K562 (cell line): ENCODE data around the gene ASB18. TPM values are rescaled to one million over a fixed set of nuclear protein-coding genes. Genes with fewer than 3 reads are reported as not detected.

Source experiments
- ATAC-seq: fragments of 200-7000 bp; cut with Tn5 transposase; 3 replicates; pipeline ENCODE4 v1.9.1; 2020; ENCODE audit warnings: moderate library complexity
- BruUV-seq: library from RNA; stranded (reverse); fragments of 400-500 nt; replicated peaks from 2 replicates; lab custom pipeline; 2021; lab: Mats Ljungman, UMichigan
- CTCF ChIA-PET: fragments of 300-600 bp; formaldehyde crosslinking; extraction: SDS; loops from one replicate; lab custom pipeline; 2021; ENCODE audit warnings: low intra/inter-chr PET ratio; lab: Yijun Ruan, JAX
- POLR2A ChIA-PET: fragments of 300-600, 350-650 bp; sonication (Branson Sonifier 250); formaldehyde crosslinking; extraction: SDS; loops from one replicate; lab custom pipeline; 2021; ENCODE audit warnings: antibody characterized with exemption, inconsistent platforms; lab: Yijun Ruan, JAX
- DNase-seq, 4 experiments: peaks; one replicate each; pipeline versions ENCODE4 v3.0.0 to v3.0.0-alpha.2; 2011 to 2018; ENCODE audit warnings: low spot score in 3 of 4, mixed read lengths in 3 of 4; ENCODE audit errors: extremely low read depth in 1 of 4
- FAIRE-seq: peaks from 2 replicates; lab custom pipeline; 2011; peaks lifted over from hg19 to GRCh38; lab: Jason Lieb, UNC
- H2AFZ ChIP-seq: 2 replicates; pipeline ENCODE4 v1.6.0; 2011; ENCODE audit warnings: low read depth, low read length, control low read depth, inconsistent platforms
- H3K27ac ChIP-seq: fragments of 200-600 bp; 3 replicates; pipeline ENCODE4 v1.8.0; 2011; ENCODE audit warnings: low read depth, mild to moderate bottlenecking, control low read depth, inconsistent platforms, low read length, moderate library complexity, mixed read lengths; ENCODE audit errors: extremely low read depth
- H3K27me3 ChIP-seq, 2 experiments: fragments of 300-600 bp in 1 of 2; 2 replicates in 1 of 2; 3 replicates in 1 of 2; pipeline versions ENCODE4 v1.6.0 to v1.8.0; 2011; ENCODE audit warnings: inconsistent platforms in 2 of 2, low read length in 2 of 2, mild to moderate bottlenecking in 1 of 2, mixed read lengths in 1 of 2, moderate library complexity in 1 of 2; ENCODE audit not compliant: control insufficient read depth in 2 of 2, insufficient read depth in 2 of 2
- H3K36me3 ChIP-seq: fragments of 300-600 bp; 3 replicates; pipeline ENCODE4 v1.8.0; 2011; ENCODE audit warnings: mild to moderate bottlenecking, low read length, inconsistent platforms; ENCODE audit not compliant: control insufficient read depth, insufficient read depth
- H3K4me1 ChIP-seq, 2 experiments: fragments of 200-600 bp in 1 of 2; replicated peaks in 1 of 2; 2 replicates in 1 of 2; 3 replicates in 1 of 2; pipeline versions ENCODE4 v1.5.1 to v1.8.0; 2011; ENCODE audit warnings: inconsistent platforms in 2 of 2, low read length in 2 of 2, mild to moderate bottlenecking in 1 of 2, mixed read lengths in 1 of 2, moderate library complexity in 1 of 2; ENCODE audit not compliant: control insufficient read depth in 2 of 2, insufficient read depth in 2 of 2
- H3K4me2 ChIP-seq: 2 replicates; pipeline ENCODE4 v1.6.1; 2011; ENCODE audit warnings: low read length, control low read depth, inconsistent platforms, mixed read lengths; ENCODE audit not compliant: insufficient read depth
- H3K4me3 ChIP-seq: fragments of 200-600 bp; sonication (generic), shearing (Covaris generic); 2 replicates; pipeline ENCODE4 v1.5.1; 2016; ENCODE audit warnings: control low read depth, inconsistent platforms
- H3K79me2 ChIP-seq: fragments of 200-600 bp; 3 replicates; pipeline ENCODE4 v1.8.0; 2011; ENCODE audit warnings: low read length, inconsistent platforms; ENCODE audit not compliant: control insufficient read depth, insufficient read depth
- H3K9ac ChIP-seq, 2 experiments: 2 replicates each; pipeline versions ENCODE4 v1.6.0 to v1.6.1; 2011; ENCODE audit warnings: low read depth in 2 of 2, low read length in 2 of 2, control low read depth in 1 of 2, inconsistent platforms in 1 of 2, mild to moderate bottlenecking in 1 of 2, mixed read lengths in 1 of 2; ENCODE audit not compliant: insufficient read depth in 1 of 2
- H3K9me1 ChIP-seq: one replicate; pipeline ENCODE4 v1.6.0; 2011; ENCODE audit warnings: inconsistent platforms, mild to moderate bottlenecking, low read length, moderate library complexity; ENCODE audit not compliant: control insufficient read depth, insufficient read depth
- H3K9me3 ChIP-seq: replicated peaks from 2 replicates; pipeline ENCODE4 v1.5.1; 2011; ENCODE audit warnings: low read depth, low read length, inconsistent platforms; ENCODE audit not compliant: control insufficient read depth, insufficient read depth
- H4K20me1 ChIP-seq: replicated peaks from 2 replicates; pipeline ENCODE4 v1.6.1; 2011; ENCODE audit warnings: low read length, inconsistent platforms, mixed read lengths; ENCODE audit not compliant: control insufficient read depth, insufficient read depth
- MBD2 ChIP-seq: sonication (generic); IDR thresholded peaks from 2 replicates; pipeline ENCODE4 v1.6.1; 2016; ENCODE audit warnings: low read depth, borderline replicate concordance
- NFXL1 ChIP-seq: fragments of 450-650 bp; formaldehyde crosslinking; IDR thresholded peaks from 2 replicates; pipeline ENCODE4 v1.4.0; 2021; ENCODE audit warnings: mild to moderate bottlenecking
- RB1 ChIP-seq: fragments of 450-650 bp; IDR thresholded peaks from 2 replicates; pipeline ENCODE4 v1.6.1; 2017; ENCODE audit warnings: low read depth, mild to moderate bottlenecking
- SIN3A ChIP-seq, 2 experiments: fragments of 150-350 bp in 1 of 2; IDR thresholded peaks; 2 replicates each; pipeline ENCODE4 v1.6.1; 2011 to 2016; ENCODE audit warnings: borderline replicate concordance in 2 of 2, low read depth in 2 of 2, low read length in 2 of 2, mild to moderate bottlenecking in 2 of 2, moderate library complexity in 2 of 2; ENCODE audit not compliant: control insufficient read depth in 1 of 2
- ZNF507 ChIP-seq: conservative IDR thresholded peaks from 2 replicates; pipeline ENCODE4 v1.6.1; 2017; ENCODE audit warnings: missing genetic modification characterization, missing compliant biosample characterization
- WGBS: fragments of 100-300 bp; shearing (Covaris generic); methylation state at CpG from one replicate; pipeline ENCODE4 v1.1.6; 2016; ENCODE audit warnings: low coverage, mixed read lengths; ENCODE audit not compliant: insufficient coverage; ENCODE audit errors: missing lambda C conversion rate; 5-methylcytosine and 5-hydroxymethylcytosine counted together
- in situ Hi-C: fragments of 300-500 bp; cut with MboI; formaldehyde crosslinking; loops from 4 replicates; pipeline ENCODE4 v1.15.0; 2018; ENCODE audit warnings: inconsistent platforms, mixed read lengths
- intact Hi-C: fragments of 100-400 bp; cut with micrococcal nuclease; formaldehyde crosslinking; loops from 2 replicates; pipeline ENCODE4 v1.14.2; 2022
- polyA plus RNA-seq, 8 experiments: library from polyadenylated mRNA; depleted of rRNA in 4 of 8; stranded (reverse) in 5 of 8; unstranded in 3 of 8; fragments of >200 nt; fragmentation: Nextera tagmentation in 2 of 8; fragmentation: Illumina TruSeq in 1 of 8; extraction: Ambion mirVana in 2 of 8; extraction: Trizol in 1 of 8; gene quantifications; 2 replicates each; pipeline versions ENCODE4 v1.2.1 to v1.2.3, GENCODE V29; 2011 to 2014; ENCODE audit warnings: inconsistent platforms in 1 of 8, missing spikeins in 1 of 8
- total RNA-seq, 7 experiments: library from RNA; depleted of rRNA in 6 of 7; stranded (reverse); fragments of >200 nt in 6 of 7; fragmentation: Illumina TruSeq in 2 of 7; extraction: Trizol in 2 of 7; gene quantifications; 2 replicates each; pipeline versions ENCODE4 v1.2.1 to v1.2.3, GENCODE V29; 2011 to 2021; ENCODE audit warnings: low replicate concordance in 1 of 7
- TF ChIP-seq, protein P1 (sequence below): sonication (generic); formaldehyde crosslinking; IDR thresholded peaks from 2 replicates; pipeline ENCODE4 v1.8.1; 2023; ENCODE audit warnings: mild to moderate bottlenecking, missing genetic modification reagents

Gene ASB18
- total and polyA plus RNA-seq, 9 of the 15 experiments (the other 6 are each of a cell fraction or from before 2014, with no cell fraction given), result not detected

DNA sequence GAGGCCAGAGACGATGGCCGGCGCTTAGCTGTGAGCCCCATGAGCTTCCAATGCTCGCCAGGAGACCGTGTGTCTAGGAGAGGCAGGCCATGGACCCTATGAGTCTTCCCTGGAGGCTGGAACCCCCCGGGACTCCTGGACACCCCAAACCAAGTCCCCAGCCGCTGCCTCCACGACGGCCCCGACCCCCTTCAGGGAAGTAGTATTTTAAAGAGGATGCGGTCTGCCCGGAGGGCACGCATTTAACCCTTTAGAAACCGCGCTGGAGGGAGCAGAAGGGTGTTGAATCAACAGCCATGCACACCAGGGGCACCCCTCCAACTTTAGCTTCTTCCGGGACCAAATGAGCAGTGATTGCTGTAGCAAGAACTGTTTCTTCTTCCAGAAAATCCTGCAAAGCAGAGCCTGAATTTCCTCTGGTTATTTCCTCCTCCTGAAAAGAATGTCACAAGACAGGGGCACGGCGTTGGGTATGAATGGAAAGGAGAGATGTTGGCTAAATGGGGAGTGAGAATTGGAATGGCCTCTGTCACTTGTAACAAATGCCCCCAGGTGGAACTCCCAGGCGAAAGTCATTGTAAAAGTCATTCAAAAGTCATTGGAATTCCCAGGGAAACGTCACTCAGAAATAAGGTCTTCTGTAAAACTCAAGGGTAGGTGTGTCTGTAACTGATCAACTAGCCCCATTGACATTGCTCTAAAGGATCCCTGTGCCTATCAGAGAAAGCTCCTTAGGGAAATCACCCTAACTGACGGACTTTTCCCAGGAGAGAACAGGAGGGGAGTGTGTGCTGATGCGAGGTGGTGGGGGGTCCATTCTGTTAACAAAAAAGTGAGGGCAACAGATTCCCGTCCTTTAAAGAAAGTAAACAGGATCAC lies 90.2 kb downstream of the ASB18 start:
- in situ Hi-C loops, result no loop called here
- H3K4me2 ChIP-seq, result no peak overlapping the region
- TF ChIP-seq MBD2 (no peak), NFXL1 (no peak), SIN3A (IDR thresholded peaks at IDR 0.05; ENCODE audit: borderline replicate concordance in 2 of 2, control insufficient read depth in 1 of 2, low read depth in 2 of 2, low read length in 2 of 2) (no peak), ZNF507 (no peak), RB1 (no peak)
- TF ChIP-seq, protein P1, sequence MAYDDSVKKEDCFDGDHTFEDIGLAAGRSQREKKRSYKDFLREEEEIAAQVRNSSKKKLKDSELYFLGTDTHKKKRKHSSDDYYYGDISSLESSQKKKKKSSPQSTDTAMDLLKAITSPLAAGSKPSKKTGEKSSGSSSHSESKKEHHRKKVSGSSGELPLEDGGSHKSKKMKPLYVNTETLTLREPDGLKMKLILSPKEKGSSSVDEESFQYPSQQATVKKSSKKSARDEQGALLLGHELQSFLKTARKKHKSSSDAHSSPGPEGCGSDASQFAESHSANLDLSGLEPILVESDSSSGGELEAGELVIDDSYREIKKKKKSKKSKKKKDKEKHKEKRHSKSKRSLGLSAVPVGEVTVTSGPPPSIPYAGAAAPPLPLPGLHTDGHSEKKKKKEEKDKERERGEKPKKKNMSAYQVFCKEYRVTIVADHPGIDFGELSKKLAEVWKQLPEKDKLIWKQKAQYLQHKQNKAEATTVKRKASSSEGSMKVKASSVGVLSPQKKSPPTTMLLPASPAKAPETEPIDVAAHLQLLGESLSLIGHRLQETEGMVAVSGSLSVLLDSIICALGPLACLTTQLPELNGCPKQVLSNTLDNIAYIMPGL, result no peak
- H3K9ac ChIP-seq, result no peak overlapping the region
- H3K9me1 ChIP-seq, result no peaks in the 10 kb centered on the region
- WGBS, result 30% methylated on average over 8 of the region's 23 CpGs
- FAIRE-seq (no peak), DNase-seq (no peak), ATAC-seq (no peak)
- ChIA-PET CTCF (no interaction called here), POLR2A (interaction anchor here (0.8 kb wide), 1 partner anchor 192 kb away, joined by 3 read pairs; no protein-coding TSS in a partner anchor)
- intact Hi-C loops, result no loop called here
- BruUV-seq, result no TSS peak
- no peaks in the 10 kb centered on the region for H4K20me1 ChIP-seq
- peaks cover 2 to 16% of the 10 kb centered on the region in 2 experiments; a peak in 4 of 5 replicates for H3K4me1 ChIP-seq
- no peak overlapping the region for H2AFZ ChIP-seq
- H3K27me3 ChIP-seq, result no peaks in the 10 kb centered on the region
- no peak overlapping the region for H3K27ac ChIP-seq
- no peaks in the 10 kb centered on the region for H3K79me2 ChIP-seq
- no peak overlapping the region for H3K4me3 ChIP-seq
- H3K9me3 ChIP-seq, result no peaks in the 10 kb centered on the region
- no peaks in the 10 kb centered on the region for H3K36me3 ChIP-seq
